ENCODE measurements around the gene PFN3.

PFN3 gene

DNA sequence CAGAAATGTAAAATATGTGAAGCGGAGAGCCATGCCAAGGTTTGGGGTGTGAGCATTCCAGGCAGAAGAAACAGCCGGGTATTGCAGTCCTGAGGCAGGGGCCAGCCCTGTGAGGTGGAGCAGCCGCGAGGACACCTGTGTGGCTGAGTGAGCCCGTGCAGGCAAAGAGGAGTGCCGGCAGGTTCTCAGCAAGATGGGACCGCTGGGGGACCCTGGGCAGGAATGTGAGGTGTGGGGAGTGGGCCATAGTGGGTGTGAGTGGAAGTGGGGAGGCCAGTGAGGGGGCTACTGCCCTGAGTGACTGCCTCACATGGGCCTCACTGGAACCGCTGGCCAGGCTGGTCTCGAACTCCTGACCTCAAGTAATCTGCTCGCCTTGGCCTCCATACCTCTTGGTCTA, 38.0 kb upstream of the PFN3 start:
- no peak for DNase-seq (ENCODE audit: low spot score)
- FAIRE-seq, result no peak

DNA sequence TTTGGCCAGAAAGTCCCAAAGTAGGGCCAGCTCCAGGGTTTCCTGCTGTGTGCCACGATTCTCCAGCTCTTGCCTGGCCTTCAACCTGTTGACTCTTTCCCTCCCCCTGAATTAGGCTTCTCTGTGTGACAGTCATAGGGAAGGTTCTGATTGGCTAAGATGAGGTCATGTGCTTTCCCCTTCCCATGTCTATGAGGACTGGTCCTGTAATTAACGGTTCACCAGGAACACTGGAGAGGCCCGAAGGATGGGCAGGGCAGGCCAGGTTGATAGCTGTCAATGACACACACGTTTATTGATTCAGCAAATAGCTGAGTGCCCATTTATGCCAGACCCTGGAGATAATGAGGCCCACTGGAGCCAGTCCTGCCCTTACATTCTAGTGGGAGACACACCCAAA, 37.2 kb upstream of the PFN3 start:
- FAIRE-seq, result no peak
- DNase-seq (ENCODE audit: low spot score), result no peak

DNA sequence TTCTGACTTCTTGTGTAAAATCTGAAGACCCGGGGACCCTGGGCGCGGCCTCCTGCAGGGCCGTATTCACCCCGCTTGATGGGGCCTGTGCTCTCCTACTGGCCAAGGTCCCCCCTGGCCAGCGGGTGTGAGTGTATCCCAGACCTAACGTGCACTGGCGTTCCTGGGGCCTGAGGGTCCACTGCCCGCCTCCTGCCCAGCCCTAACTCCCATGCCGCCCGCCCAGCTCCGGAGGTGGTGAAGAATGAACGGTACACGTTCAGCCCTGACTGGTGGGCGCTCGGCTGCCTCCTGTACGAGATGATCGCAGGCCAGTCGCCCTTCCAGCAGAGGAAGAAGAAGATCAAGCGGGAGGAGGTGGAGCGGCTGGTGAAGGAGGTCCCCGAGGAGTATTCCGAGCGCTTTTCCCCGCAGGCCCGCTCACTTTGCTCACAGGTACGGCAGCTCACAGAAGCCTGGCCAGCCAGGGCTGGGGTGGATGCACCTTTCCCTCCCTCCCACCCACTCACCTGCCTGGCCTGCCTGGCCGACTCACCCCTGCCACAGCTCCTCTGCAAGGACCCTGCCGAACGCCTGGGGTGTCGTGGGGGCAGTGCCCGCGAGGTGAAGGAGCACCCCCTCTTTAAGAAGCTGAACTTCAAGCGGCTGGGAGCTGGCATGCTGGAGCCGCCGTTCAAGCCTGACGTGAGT, 35.5 kb upstream of the PFN3 start:
- peak; percentile 71 for FAIRE-seq
- DNase-seq (ENCODE audit: low spot score), result no peak

DNA sequence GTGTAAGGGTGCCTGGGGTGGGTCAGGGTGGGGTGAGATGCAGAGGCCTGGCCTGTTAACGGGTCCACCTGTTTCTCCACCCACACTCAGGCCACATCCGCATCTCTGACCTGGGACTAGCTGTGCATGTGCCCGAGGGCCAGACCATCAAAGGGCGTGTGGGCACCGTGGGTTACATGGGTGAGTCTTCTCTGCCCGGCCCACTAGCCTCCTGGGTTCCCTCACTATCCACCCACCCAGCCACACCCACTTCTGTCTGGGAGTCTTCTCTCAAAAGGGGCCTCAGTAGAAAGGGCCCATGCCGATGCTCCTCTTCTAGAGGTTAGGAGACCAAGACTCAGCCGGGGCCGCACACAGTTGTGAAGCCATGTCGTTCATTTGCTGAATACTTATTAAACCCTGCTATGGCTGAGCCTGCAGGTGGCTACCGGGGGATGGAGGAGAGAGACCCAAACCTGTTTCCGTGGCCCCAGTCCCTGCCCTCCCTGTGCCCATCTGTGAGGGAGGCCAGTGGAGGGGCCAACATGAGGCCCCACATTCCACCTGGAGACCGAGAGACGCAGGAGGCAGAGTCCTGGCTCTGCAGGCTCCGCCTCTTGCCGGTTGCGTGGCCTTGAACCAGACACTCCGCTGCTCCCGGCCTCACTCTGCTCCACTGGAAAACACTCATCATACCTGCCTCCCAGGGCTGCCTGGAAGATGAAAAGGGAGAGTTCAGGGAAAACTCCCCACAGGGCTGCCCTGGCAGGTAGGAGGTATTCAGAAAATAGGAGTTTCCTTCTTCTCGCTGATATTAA, 34.7 kb upstream of the PFN3 start:
- no peak for DNase-seq (ENCODE audit: low spot score)

DNA sequence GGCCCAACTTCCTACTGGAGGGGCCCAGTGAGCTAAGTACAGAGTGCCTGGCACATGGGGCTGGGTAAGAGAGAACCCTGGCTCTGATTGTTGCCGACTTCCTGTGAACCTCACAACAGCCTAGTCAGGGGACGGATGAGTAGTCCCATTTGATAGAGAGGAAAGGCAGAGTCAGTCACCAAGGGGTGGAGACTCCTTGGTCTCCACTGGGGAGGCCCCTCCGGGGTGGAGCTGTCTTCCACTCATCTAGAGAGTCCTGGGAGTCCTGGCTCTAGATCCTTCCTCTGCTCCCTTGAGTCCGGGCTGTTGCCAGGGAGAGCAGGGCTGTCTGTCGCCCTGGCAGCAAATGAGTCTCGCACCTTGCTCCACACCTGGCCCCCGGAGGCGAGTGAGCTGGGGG, 34.0 kb upstream of the PFN3 start:
- FAIRE-seq (no peak), DNase-seq (ENCODE audit: low spot score) (no peak)

More for the DNA sequence above, 34.7 kb upstream of the PFN3 start:
- FAIRE-seq, result no peak

DNA sequence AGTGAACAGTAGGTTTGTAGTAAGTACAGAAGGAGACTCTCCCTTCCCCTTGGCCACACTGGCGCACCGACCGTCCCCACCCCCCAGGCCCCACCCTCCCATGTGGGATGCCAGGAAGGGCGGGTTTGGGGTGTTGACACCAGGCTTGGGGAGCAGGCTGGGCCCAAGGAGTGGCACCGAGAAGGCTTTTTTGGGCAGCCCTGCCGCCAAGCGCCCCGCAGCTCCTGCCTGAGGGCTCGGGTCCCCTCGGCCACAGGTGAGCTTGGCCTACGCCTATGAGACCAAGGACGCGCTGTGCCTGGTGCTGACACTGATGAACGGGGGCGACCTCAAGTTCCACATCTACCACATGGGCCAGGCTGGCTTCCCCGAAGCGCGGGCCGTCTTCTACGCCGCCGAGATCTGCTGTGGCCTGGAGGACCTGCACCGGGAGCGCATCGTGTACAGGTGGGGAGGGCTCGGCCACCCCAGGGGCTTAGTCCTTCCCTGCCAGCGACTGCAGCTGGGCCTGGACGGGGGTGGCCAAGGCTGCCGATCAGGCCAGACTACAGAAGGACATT, 33.3 kb upstream of the PFN3 start:
- DNase-seq (ENCODE audit: low spot score), result no peak
- no peak for FAIRE-seq

DNA sequence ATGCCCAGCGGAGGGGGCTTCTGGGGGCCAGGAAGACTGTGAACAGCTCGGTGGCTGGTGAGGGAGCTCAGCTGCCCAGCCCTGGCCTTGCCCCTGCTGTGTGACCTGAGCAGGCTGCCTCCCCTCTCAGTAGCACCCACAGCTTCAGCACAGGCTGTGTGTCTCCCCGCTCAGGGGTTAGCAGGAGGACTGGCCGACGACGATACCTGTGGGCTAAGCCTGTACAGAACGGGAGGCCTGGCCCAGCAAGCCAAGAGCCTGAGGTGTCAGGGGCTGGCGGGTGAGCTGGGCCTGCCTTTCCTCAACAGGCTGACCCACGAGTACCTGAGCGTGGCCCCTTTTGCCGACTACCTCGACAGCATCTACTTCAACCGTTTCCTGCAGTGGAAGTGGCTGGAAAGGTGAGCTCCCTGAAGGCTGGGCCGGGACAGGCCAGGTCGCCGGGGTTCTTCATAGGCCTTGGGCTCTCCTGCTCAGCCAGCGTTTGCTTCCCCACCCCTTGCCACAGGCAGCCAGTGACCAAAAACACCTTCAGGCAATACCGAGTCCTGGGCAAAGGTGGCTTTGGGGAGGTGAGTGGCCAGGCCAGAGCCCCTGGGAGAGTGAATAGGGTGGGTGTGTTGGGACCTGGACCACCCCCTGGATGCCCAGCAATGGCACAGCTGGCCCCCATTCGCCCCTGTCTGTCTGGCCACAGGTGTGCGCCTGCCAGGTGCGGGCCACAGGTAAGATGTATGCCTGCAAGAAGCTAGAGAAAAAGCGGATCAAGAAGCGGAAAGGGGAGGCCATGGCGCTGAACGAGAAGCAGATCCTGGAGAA, 32.6 kb upstream of the PFN3 start:
- DNase-seq (ENCODE audit: low spot score) (no peak), FAIRE-seq (no peak)

DNA sequence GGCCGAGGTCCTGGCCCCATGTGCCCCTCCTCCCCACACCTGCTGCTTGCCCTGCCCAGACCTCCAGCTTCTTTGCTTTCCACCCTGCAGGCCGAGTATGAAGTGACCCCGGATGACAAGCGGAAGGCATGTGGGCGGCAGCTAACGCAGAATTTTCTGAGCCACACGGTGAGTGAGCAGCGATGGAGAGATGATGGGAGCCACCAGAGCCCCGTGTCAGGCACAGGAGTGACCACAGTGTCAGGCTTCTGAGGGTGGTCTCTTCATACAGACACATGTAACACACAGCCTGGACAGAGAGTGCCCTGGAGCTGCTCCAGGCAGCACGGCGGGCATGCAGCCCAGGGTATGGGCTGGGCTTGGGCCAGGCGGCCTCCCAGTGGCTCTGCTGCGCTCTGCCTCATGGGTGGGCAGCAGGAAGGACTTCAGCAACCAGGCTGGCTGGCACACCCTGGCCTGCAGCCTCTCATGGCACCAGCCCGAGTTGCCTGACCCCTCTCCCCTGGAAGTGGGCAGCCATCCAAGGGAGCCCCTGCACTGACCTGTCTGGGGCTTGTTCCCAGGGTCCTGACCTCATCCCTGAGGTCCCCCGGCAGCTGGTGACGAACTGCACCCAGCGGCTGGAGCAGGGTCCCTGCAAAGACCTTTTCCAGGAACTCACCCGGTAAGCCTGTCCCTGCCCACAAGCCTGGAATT, 31.8 kb upstream of the PFN3 start:
- DNase-seq (ENCODE audit: low spot score) (no peak), FAIRE-seq (no peak)

DNA sequence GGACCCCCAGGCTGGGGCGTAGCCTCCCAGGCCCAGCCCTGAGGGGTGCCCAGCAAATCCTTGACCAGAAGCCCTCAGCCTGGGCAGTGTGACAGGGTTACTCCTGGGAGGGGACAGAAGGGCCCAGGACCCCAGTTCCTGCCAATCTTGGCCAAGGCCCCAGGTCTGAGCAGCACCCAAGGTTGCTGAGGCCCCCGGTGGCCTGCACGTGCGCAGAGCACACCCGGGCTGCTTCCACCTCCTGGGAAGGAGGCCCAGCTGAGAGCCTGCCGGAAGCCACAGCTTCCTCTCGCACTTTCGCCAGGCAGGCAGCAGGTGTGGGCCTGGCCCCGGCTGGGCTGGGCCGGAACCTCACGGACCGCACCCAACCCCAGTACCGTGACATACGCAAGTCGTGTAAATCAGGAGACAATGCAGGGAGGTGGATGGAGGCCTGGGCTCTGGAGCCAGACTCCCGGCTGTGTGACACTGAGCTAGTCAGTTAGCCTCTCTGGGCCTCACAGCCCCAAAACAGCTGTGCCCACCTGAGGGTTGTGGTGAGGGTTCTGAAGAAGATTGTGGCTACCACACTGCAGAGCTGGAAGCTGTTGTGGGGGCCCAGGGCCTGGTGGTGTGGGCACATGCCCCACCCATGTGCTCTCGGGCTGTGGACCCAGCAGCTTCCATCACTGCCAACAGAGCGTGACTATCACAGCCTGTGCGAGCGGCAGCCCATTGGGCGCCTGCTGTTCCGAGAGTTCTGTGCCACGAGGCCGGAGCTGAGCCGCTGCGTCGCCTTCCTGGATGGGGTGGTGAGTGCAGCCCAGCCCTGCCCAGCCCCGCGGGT, 31.1 kb upstream of the PFN3 start:
- DNase-seq (ENCODE audit: low spot score), result no peak
- FAIRE-seq, result no peak

DNA sequence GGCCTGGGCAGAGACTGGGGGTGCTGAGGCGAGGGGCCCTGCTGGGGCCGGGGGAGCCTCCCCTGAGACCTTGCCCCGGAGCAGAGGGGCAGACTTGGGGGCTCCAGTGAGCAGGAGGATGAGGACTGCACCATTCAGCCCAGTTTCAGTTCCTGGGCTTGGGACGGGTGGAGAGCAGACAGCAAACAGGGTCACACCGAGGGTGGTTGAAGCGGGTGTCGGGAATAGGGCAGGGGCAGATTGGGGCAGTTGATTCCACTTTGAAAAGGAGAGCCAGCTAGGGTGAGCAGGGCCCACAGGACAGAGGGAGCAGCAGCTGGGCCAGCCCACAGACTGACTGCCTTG, 30.5 kb upstream of the PFN3 start:
- FAIRE-seq (no peak), DNase-seq (ENCODE audit: low spot score) (no peak)

DNA sequence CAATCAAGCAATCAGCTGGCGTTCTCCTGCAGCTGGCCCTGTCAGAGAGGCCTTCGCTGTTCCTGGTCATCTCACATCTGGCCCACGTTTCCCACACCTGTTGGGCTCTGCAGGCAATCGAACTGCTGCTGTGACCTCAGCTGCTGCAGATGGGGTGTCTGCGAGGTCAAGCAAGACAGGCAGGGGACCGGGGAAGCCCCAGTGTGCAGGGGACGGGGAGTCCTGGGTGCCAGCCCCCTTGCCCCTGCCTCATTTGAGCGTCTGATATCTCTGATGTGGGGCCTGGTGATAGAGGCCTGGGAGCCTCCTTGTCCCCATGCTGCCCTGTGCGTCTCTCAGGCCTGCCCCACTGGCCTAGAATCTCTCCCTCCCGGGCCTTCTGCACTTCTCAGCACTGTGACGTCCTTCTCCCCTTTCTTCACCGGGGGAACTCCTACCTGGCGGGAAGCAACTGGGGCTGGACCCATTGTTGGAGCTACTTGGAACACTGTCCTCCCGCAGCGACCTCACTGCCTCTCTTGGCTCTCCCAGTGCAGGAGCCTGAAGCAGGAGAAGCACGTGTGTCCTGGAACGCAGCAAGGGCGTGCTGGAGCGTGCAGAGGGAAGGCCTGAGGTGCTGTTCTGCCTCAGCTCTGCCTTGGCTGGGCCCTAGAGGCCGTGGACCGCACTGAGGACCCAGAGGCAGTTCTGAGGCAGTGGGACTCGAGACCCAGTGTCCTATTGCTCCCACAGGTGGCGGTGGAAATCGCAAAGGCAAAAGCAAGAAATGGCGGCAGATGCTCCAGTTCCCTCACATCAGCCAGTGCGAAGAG, 29.9 kb upstream of the PFN3 start:
- DNase-seq (ENCODE audit: low spot score) (no peak), FAIRE-seq (no peak)

DNA sequence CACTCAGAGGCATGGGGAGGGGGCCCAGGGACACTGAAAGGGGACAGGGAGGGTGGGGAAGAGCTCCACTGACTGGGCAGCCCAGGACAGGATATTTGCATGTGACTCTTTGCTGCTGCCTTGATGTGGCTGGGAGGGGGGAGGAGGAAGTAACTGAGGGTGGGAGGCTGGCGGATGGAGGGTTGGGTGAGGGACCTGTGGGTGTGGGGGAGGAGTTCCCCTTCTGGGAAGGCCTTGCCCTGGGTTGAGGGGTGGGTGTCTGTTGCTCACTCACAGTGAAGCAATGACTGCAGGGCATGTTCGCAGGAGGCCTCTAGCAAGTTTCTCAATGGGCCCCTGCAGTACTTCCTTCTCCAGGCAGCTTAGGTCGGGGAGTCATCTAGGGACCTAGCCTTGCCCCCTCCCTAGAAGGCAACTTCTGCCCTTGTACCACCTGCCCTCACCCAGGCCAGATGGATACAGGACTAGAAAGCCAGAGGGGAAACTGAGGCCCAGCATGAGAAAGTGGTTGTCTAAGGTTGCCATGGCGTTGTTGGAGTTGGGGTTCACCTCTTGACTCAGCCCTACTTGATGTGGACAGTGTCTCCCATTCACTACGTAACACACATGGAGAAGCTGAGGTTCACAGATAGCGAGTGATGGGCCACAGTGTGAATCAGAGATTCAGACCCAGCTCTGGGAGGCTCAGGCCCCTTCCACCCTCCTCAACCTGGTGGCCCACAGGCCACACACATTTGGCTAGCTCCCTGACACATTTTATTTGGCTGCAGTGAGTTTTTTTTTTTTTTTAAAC, 29.0 kb upstream of the PFN3 start:
- FAIRE-seq, result no peak
- no peak for DNase-seq (ENCODE audit: low spot score)

DNA sequence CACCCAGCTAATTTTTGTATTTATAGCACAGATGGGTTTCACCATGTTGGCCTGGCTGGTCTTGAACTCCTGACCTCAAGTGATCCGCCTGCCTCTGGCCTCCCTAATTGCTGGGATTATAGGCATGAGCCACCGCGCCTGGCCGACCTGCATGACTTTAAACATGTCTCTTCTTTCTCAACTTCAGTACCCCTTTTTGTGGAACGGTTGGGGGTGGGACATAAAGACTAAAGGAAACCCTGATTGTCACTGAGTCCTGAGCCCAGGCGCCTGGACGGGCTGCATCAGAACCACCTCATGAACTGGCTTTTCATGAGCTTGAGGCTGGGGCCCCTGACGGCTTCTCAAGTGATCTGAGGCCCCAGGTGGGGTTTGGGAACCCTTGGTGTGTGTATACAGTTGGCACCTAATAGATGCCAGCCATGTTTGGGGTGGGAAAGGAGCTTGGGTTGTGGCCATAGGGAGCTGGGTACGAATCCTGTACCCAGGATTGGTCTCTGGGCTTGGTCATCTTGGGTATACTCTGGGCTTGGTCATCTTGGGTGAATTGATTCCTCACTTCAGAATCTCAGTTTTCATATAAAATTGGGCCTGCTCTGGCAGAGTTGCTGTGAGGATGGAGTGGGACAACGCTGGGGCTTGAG, 28.2 kb upstream of the PFN3 start:
- no peak for FAIRE-seq

DNA sequence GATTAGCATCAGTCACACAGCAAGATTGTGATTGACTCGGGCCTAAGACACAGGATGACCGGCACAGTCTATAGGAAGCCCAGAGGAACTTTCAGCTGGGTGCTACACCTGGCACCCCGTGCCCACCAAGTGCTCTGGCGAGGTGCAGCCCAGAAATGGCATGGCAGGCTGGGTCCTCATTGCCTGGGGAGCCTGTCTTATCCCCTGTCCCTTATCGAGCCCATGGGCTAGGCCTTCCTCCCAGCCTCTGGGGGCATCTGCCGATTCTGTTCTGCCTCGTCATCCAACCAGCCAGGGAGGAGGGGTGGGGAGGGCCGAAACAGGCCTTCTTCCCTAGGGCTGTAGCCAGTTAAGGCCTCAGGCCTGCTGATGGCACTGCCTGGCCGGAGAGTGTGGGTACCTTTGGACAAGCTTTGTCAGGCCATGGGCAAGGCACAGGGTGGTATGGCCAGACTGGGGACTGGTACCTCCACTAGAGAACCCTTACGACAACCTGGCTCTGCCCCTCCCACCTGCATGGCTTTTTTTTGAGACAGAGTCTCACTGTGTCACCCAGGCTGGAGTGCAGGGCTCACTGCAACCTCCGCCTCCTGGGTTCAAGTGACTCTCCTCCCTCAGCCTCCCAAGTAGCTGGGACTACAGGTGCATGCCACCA, 27.6 kb upstream of the PFN3 start:
- FAIRE-seq, result no peak
- no peak for DNase-seq (ENCODE audit: low spot score)

More for the DNA sequence above, 28.2 kb upstream of the PFN3 start:
- no peak for DNase-seq (ENCODE audit: low spot score)

DNA sequence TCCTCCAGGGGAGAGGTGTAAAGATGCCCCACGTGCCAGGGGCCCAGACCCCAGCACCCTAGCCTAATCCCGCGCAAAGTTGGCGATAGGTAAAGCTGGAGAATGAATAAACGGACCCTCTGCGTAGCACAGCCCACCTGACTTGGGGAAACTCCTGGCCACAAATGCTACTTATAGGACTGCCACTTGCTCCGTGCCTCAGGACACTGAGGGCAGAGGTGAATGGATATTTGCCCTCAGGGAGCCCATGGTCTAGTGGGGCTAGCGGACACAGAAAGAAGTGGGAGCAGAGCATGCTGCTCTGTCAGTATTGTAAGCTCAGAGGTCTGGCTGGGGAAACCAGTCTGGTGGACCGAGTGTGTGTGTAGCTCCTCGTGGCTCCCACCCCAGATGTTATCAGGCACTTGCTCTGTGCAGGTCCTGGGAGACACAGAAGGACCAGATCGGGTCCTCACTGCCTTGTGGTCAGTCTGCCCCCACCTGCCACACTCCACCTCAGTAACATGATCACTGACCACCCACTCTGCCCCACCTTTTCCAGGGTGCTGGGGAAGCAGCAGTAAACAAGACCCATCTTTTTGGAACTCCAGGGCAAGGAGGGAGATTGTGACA, 26.9 kb upstream of the PFN3 start:
- no peak for FAIRE-seq
- DNase-seq (ENCODE audit: low spot score), result no peak

DNA sequence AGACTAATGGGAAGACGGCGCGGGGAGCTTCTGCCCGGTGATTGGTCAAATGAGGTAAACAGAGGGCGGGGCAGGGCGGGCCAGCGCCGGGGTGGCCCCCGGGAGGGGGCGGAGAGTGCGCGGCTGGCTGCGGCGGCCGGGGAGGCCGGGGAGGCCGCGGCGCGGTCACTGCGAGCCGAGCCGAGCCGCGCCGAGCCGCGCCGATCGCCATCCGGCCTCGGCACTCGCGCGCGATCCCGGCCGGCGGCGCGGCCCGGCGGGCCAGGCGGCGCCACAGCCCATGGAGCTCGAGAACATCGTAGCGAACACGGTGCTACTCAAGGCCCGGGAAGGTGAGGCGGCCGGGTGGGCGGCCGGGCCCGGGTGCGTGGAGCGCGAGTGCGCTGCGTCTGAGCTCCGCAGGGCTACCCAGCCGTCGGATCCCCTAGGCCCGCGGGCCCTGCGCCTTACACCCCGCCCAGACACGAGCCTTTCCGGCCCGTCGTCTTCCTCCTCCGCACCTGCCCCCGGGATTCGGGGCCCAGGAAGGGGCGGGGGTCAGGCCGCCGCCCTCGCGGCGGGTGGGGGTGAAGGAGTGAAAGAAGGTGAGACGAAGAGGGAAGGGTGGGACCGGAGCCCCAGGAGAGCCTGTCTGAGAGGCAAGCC, 26.2 kb upstream of the PFN3 start, which contains the start of gene GRK6:
GRK6 (plus strand) TSS at position 111 of the 645 bp plus-strand sequence; CDS start at position 281, 170 bp downstream.
- DNase-seq (ENCODE audit: low spot score), result peak; percentile 62
- no peak for FAIRE-seq

All from urothelium cell line (cell line).